B cell (primary cell): ENCODE results near the gene SPRYD3. TPM values are rescaled to one million over a fixed set of nuclear protein-coding genes. Genes with fewer than 3 reads are reported as not detected.

ENCODE experiments used
- ATAC-seq: fragments of 200-7000 bp; cut with Tn5 transposase; one replicate; pipeline ENCODE4 v1.10.0; 2021; ENCODE audit warnings: low read depth, mild to moderate bottlenecking, moderate number of reproducible peaks, moderate library complexity
- CTCF ChIA-PET: fragments of 350-600 bp; sonication (Branson Sonifier 250); formaldehyde crosslinking; loops from one replicate; lab custom pipeline; 2021; ENCODE audit warnings: antibody characterized with exemption, inconsistent platforms; lab: Charles Lee
- POLR2A ChIA-PET: fragments of 350-600 bp; sonication (Branson Sonifier 250); formaldehyde crosslinking; loops from one replicate; lab custom pipeline; 2021; ENCODE audit warnings: antibody characterized with exemption; lab: Charles Lee
- DNase-seq: peaks from one replicate; pipeline ENCODE4 v3.0.0; 2013
- H2AFZ ChIP-seq: 2 replicates; pipeline ENCODE4 v1.6.1; 2012; ENCODE audit warnings: mild to moderate bottlenecking, low read depth, low read length; ENCODE audit not compliant: insufficient read depth, poor library complexity, severe bottlenecking
- H3K27ac ChIP-seq, 2 donors: 1 replicate in 1 of 2; 2 replicates in 1 of 2; pipeline ENCODE4 v1.5.1; 2012 to 2013; ENCODE audit warnings: low read length in 2 of 2, mild to moderate bottlenecking in 2 of 2, moderate library complexity in 1 of 2
- H3K27me3 ChIP-seq, 4 experiments: fragments of 200-600 bp in 1 of 4; sonication (generic) in 1 of 4; replicated peaks in 1 of 4; 1 replicate in 2 of 4; 2 replicates in 2 of 4; pipeline versions ENCODE4 v1.6.1 to v1.7.0; 2013 to 2016; ENCODE audit warnings: low read length in 3 of 4, mild to moderate bottlenecking in 2 of 4, mixed read lengths in 1 of 4, moderate library complexity in 1 of 4; ENCODE audit not compliant: insufficient read depth in 4 of 4, control insufficient read depth in 3 of 4; ENCODE audit errors: control extremely low read depth in 1 of 4
- H3K36me3 ChIP-seq, 2 experiments: replicated peaks in 1 of 2; 1 replicate in 1 of 2; 2 replicates in 1 of 2; pipeline versions ENCODE4 v1.6.1 to v1.7.1; 2013; ENCODE audit warnings: low read length in 1 of 2; ENCODE audit not compliant: insufficient read depth in 2 of 2, control insufficient read depth in 1 of 2; ENCODE audit errors: control extremely low read depth in 1 of 2, extremely low read depth in 1 of 2
- H3K4me1 ChIP-seq, 2 donors: fragments of 200-600 bp in 1 of 2; sonication (generic) in 1 of 2; 1 replicate in 1 of 2; 2 replicates in 1 of 2; pipeline versions ENCODE4 v1.5.1 to v1.6.1; 2013 to 2017; ENCODE audit warnings: low read length in 2 of 2; ENCODE audit not compliant: control insufficient read depth in 2 of 2, insufficient read depth in 2 of 2
- H3K4me2 ChIP-seq: replicated peaks from 2 replicates; pipeline ENCODE3; 2012; ENCODE audit warnings: mild to moderate bottlenecking, low read depth, low read length; ENCODE audit not compliant: poor library complexity, severe bottlenecking
- H3K4me3 ChIP-seq, 5 experiments: fragments of 200-600 bp in 1 of 5; sonication (generic) in 1 of 5; 1 replicate in 3 of 5; 2 replicates in 2 of 5; pipeline versions ENCODE4 v1.5.1 to v1.7.0; 2011 to 2016; ENCODE audit warnings: low read length in 4 of 5, mild to moderate bottlenecking in 4 of 5, low read depth in 2 of 5, control low read depth in 1 of 5, moderate library complexity in 1 of 5; ENCODE audit not compliant: insufficient read depth in 1 of 5; ENCODE audit errors: control extremely low read depth in 1 of 5, extremely low read depth in 1 of 5
- H3K79me2 ChIP-seq: fragments of 200-600 bp; sonication (generic); one replicate; pipeline ENCODE4 v1.6.0; 2016; ENCODE audit warnings: low read length; ENCODE audit not compliant: control insufficient read depth, insufficient read depth
- H3K9ac ChIP-seq: fragments of 200-600 bp; sonication (generic); 2 replicates; pipeline ENCODE4 v1.6.1; 2017; ENCODE audit warnings: mild to moderate bottlenecking, low read length, moderate library complexity
- H3K9me3 ChIP-seq, 3 donors: one replicate each; pipeline versions ENCODE4 v1.6.1 to v1.7.1; 2013; ENCODE audit warnings: low read length in 2 of 3; ENCODE audit not compliant: control insufficient read depth in 2 of 3, insufficient read depth in 1 of 3; ENCODE audit errors: control extremely low read depth in 1 of 3
- H4K20me1 ChIP-seq: 2 replicates; pipeline ENCODE4 v1.6.0; 2012; ENCODE audit warnings: mild to moderate bottlenecking, low read length; ENCODE audit not compliant: insufficient read depth, control insufficient read depth, poor library complexity, severe bottlenecking
- H3K27ac Mint-ChIP-seq: one replicate; pipeline ENCODE4 v1.8.0; 2021; ENCODE audit warnings: mixed read lengths
- H3K27me3 Mint-ChIP-seq: one replicate; pipeline ENCODE4 v1.8.0; 2021; ENCODE audit warnings: mixed read lengths
- H3K4me1 Mint-ChIP-seq: one replicate; pipeline ENCODE4 v1.8.0; 2021; ENCODE audit warnings: mixed read lengths
- H3K4me3 Mint-ChIP-seq: one replicate; pipeline ENCODE4 v1.8.0; 2021; ENCODE audit warnings: mixed read lengths
- H3K9me3 Mint-ChIP-seq: one replicate; pipeline ENCODE4 v1.8.0; 2022; ENCODE audit warnings: mixed read lengths; ENCODE audit not compliant: insufficient read depth
- CTCF ChIP-seq: fragments of 200-600 bp; IDR thresholded peaks from one replicate; pipeline ENCODE4 v1.8.0; 2022; ENCODE audit warnings: antibody characterized with exemption, mild to moderate bottlenecking
- EZH2 ChIP-seq: IDR thresholded peaks from 2 replicates; pipeline ENCODE4 v1.6.1; 2012; ENCODE audit warnings: borderline replicate concordance, low read depth, mild to moderate bottlenecking, moderate library complexity, low read length; ENCODE audit not compliant: insufficient read depth, poor library complexity, severe bottlenecking
- WGBS: methylation state at CpG from one replicate; pipeline ENCODE4 v1.1.5; 2013; ENCODE audit warnings: missing lambda C conversion rate; ENCODE audit not compliant: insufficient coverage; 5-methylcytosine and 5-hydroxymethylcytosine counted together
- intact Hi-C: fragments of 100-400 bp; cut with micrococcal nuclease; formaldehyde crosslinking; loops from one replicate; pipeline ENCODE4 v1.10.0; 2022
- polyA plus RNA-seq: library from polyadenylated mRNA; depleted of rRNA; stranded (reverse); fragments of >200 nt; gene quantifications from 2 replicates; pipeline ENCODE4 v1.2.3, GENCODE V29; 2012
- total RNA-seq, 2 donors: library from RNA; stranded (reverse); fragments of 120-200 nt in 1 of 2; gene quantifications; 1 replicate in 1 of 2; 2 replicates in 1 of 2; pipeline versions ENCODE4 v1.2.3 to v1.2.4, GENCODE V29; 2013 to 2022

The SPRYD3 gene
- total and polyA plus RNA-seq, 2 donors (not counting 1 experiment from before 2014, with no cell fraction given) = 15.9 to 43.3 TPM

DNA sequence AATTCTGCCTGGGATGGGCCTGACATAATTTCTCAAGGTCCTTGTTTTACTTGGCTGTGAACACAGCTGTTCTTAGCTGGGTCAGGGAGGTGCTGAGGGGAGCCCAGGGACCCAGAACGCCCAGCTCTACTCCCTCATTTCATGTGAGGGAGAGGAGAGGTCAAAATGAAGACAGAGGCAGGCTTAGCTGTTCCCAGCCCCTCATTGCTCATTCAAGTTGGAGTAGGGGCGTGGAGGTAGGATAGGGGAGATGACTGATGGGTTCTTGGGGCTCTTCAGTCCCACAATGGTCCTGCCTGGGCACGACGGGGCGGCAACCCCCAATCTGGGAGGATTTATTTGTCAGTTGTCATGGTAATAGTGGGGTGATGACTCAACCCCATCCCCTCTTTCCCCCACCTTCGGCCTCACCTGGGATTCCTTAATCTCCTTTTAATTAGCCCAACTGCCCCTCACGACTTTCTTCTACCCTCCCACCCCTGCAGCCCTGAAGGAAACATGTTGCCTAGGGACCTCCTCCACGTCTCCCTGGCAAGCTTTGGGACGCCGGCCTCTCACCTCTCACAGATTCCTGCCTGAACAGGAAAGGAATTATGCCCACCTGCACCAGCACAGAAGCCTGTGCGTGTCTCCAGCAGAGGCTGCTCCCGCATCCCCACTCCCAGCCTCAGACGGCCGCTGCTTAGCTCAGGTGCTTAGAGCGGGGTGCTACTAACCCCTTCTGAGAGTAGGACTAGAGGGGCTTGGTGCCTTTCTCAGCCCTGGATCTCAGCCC lies 10.2 kb downstream of the SPRYD3 start:
- H3K4me1 Mint-ChIP-seq = peaks cover 22% of the 10 kb centered on the region
- Histone ChIP-seq H2AFZ (no peak overlapping the region), H3K36me3 (peaks cover 0 to 77% of the 10 kb centered on the region in 2 experiments), H3K27me3 (no peaks in the 10 kb centered on the region), H4K20me1 (peaks cover 39% of the 10 kb centered on the region), H3K4me3 (no peak overlapping the region), H3K79me2 (peaks cover 8% of the 10 kb centered on the region), H3K27ac (no peak overlapping the region), H3K9me3 (no peaks in the 10 kb centered on the region), H3K4me1 (peaks cover 6 to 21% of the 10 kb centered on the region in 2 donors), H3K4me2 (no peak overlapping the region), H3K9ac (no peak overlapping the region)
- ATAC-seq = no peak
- 94% methylated on average over 5 of the region's 15 CpGs for WGBS
- no peak for TF ChIP-seq CTCF
- no peak for TF ChIP-seq EZH2
- H3K4me3 Mint-ChIP-seq = no peak overlapping the region
- DNase-seq = no peak
- no peaks in the 10 kb centered on the region for H3K9me3 Mint-ChIP-seq
- H3K27ac Mint-ChIP-seq = no peak overlapping the region
- no peaks in the 10 kb centered on the region for H3K27me3 Mint-ChIP-seq
- intact Hi-C loops = loop anchor here (5.0 kb wide), 1 partner anchor 128 kb away; no protein-coding TSS in a partner anchor
- CTCF ChIA-PET = interaction anchor here (1.1 to 14.1 kb wide), 5 partner anchors 10 to 62 kb away, joined by 3 to 344 read pairs (median 9); partner anchors contain the start of genes IGFBP6, SOAT2 and SPRYD3
- POLR2A ChIA-PET = interaction anchor here (2.1 kb wide), 1 partner anchor 10 kb away, joined by 5 read pairs; the partner anchor contains the start of gene SPRYD3
